Activated T-cell treated with anti-CD3 and anti-CD28 coated beads, Interleukin-2, amount 50 U/mL, for 4 hours (primary cell): ENCODE data around the gene S100A11. TPM values are rescaled to one million over a fixed set of nuclear protein-coding genes. Genes with fewer than 3 reads are reported as not detected.

ENCODE experiments used
- ATAC-seq, 2 donors: fragments of 200-7000 bp; cut with Tn5 transposase; one replicate each; pipeline ENCODE4 v1.10.0; 2021
- DNase-seq: peaks from one replicate; pipeline ENCODE4 v3.0.0-alpha.2; 2020
- H3K27me3 Mint-ChIP-seq: one replicate; pipeline ENCODE4 v1.8.0; 2021; ENCODE audit warnings: low read depth, mixed read lengths
- H3K36me3 Mint-ChIP-seq: one replicate; pipeline ENCODE4 v1.8.0; 2022; ENCODE audit warnings: mixed read lengths; ENCODE audit not compliant: insufficient read depth
- H3K4me1 Mint-ChIP-seq: one replicate; pipeline ENCODE4 v1.8.0; 2021; ENCODE audit warnings: low read depth, mixed read lengths
- H3K4me3 Mint-ChIP-seq: one replicate; pipeline ENCODE4 v1.8.0; 2021; ENCODE audit warnings: mild to moderate bottlenecking, moderate library complexity, mixed read lengths
- H3K9me3 Mint-ChIP-seq: one replicate; pipeline ENCODE4 v1.8.0; 2021; ENCODE audit warnings: mixed read lengths
- total RNA-seq, 3 donors: library from RNA; stranded (reverse); gene quantifications; one replicate each; pipeline ENCODE4 v1.2.1, GENCODE V29; 2021

Gene S100A11
- total RNA-seq, 3 donors from 2014 or later: 89.0 to 139 (median 121) TPM

- H3K4me1 Mint-ChIP-seq: peaks cover 23% of the 10 kb centered on the region
- DNase-seq (no peak), ATAC-seq (no peak)
- no peaks in the 10 kb centered on the region for H3K9me3 Mint-ChIP-seq
- no peak overlapping the region for H3K4me3 Mint-ChIP-seq
- H3K36me3 Mint-ChIP-seq: peaks cover 12% of the 10 kb centered on the region
- peaks cover 2% of the 10 kb centered on the region for H3K27me3 Mint-ChIP-seq
These were observed 9.9 kb downstream of the S100A11 start for GRCh38 chr1:152026895-152027294.

- Mint-ChIP-seq H3K9me3 (no peaks in the 10 kb centered on the region), H3K4me3 (no peak overlapping the region), H3K36me3 (no peaks in the 10 kb centered on the region), H3K4me1 (peaks cover 9% of the 10 kb centered on the region), H3K27me3 (peaks cover 4% of the 10 kb centered on the region)
- ATAC-seq: no peak
- no peak for DNase-seq
These were observed 12.6 kb downstream of the S100A11 start for GRCh38 chr1:152024223-152024622.

DNA sequence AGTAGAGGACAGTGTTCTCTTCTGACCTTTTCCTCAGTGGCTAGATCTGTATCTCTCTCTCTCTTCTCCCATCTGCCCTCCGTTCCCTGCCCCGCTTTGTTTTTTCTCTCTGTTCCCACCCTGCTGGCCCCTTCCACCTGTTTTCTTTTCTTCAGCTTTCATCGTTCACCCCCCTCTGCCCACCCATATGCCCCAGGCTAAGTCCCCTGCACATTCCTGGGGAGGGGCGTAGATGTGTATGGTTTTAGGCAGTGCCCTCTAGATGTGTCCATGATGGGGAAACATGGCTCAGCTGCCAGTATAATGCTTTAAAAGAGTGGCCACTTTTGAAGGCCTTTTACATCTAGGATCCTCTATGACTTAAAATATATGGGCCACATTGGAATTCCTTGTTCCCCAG lies 13.6 kb downstream of the S100A11 start:
- peaks cover 4% of the 10 kb centered on the region for H3K27me3 Mint-ChIP-seq
- no peaks in the 10 kb centered on the region for H3K36me3 Mint-ChIP-seq
- peaks cover 2% of the 10 kb centered on the region for H3K4me1 Mint-ChIP-seq
- no peak overlapping the region for H3K4me3 Mint-ChIP-seq
- DNase-seq: no peak
- ATAC-seq: no peak
- H3K9me3 Mint-ChIP-seq: no peaks in the 10 kb centered on the region

- H3K4me1 Mint-ChIP-seq: peaks cover 2% of the 10 kb centered on the region
- H3K4me3 Mint-ChIP-seq: no peak overlapping the region
- H3K27me3 Mint-ChIP-seq: peaks cover 7% of the 10 kb centered on the region
- no peaks in the 10 kb centered on the region for H3K9me3 Mint-ChIP-seq
- H3K36me3 Mint-ChIP-seq: no peaks in the 10 kb centered on the region
- DNase-seq (no peak), ATAC-seq (no peak)
These were observed 14.3 kb downstream of the S100A11 start for GRCh38 chr1:152022474-152022873.

DNA sequence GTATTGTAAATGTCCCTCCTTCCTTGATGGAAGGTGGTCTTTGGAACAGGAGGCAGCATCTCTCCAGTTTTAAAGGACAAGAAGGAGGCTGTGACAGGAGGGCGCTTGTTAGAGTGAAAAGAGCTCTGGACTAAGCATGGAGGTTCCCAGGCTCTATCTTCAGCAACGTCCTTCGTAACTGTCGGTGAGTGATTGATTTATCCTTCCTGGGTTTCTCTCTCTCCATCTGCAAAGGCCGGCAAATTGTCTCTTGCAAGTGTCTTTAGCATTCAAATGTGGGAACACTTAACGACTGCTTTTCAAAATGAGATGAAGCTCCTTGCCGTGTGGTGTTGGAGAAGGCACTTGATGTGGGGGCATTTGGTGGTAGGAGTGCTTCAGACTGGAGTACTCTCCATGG lies 15.2 kb downstream of the S100A11 start:
- DNase-seq: no peak
- Mint-ChIP-seq H3K9me3 (no peaks in the 10 kb centered on the region), H3K4me1 (no peaks in the 10 kb centered on the region), H3K4me3 (no peak overlapping the region), H3K36me3 (no peaks in the 10 kb centered on the region), H3K27me3 (peaks cover 8% of the 10 kb centered on the region)
- no peak for ATAC-seq

DNA sequence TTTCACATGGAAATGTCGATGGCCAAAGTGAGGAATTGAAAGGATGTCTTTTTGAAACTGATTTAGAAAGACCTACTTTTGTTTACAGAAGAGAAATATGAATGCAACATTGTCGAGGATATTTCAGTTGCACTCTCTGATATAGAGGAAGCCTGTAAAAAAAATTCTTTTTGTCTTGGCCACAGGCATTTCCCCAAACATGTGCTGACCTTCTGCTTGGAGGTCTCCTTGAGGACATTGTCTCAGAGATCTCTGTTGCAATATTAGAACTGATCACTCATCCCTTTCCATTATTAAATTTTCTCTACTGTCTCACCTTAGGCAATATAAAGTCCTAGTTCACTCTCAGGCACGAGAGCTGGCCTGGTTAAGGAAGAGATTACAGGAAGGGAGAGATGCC lies 16.0 kb downstream of the S100A11 start:
- no peaks in the 10 kb centered on the region for H3K9me3 Mint-ChIP-seq
- ATAC-seq: no peak
- no peak overlapping the region for H3K4me3 Mint-ChIP-seq
- no peaks in the 10 kb centered on the region for H3K36me3 Mint-ChIP-seq
- DNase-seq: no peak
- no peaks in the 10 kb centered on the region for H3K4me1 Mint-ChIP-seq
- H3K27me3 Mint-ChIP-seq: peaks cover 8% of the 10 kb centered on the region

DNA sequence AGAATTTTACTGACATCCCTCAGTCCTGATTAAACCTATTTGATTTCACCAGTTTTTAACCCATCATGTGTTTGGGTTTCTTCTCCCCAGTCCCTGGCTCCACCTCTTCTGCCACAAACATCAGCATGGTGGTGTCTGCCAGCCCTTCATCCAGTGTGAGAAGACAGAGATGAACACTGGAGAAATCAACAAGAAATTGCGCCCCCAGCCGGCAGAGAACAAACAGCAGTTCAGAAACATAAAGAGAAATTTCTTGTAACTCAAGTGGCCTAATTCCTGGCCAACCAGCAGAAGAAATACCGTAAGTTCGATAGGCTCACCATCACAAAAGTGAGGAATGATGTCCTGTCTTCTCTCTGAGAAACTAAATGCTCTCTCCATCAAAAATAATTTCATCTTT lies 18.3 kb downstream of the S100A11 start:
- Mint-ChIP-seq H3K4me1 (no peaks in the 10 kb centered on the region), H3K36me3 (no peaks in the 10 kb centered on the region), H3K4me3 (no peak overlapping the region), H3K9me3 (no peaks in the 10 kb centered on the region), H3K27me3 (peaks cover 16% of the 10 kb centered on the region)
- DNase-seq (no peak), ATAC-seq (no peak)

- H3K4me1 Mint-ChIP-seq: no peaks in the 10 kb centered on the region
- DNase-seq (no peak), ATAC-seq (no peak)
- H3K27me3 Mint-ChIP-seq: peaks cover 19% of the 10 kb centered on the region
- no peaks in the 10 kb centered on the region for H3K36me3 Mint-ChIP-seq
- no peak overlapping the region for H3K4me3 Mint-ChIP-seq
- no peaks in the 10 kb centered on the region for H3K9me3 Mint-ChIP-seq
These were observed 21.0 kb downstream of the S100A11 start for GRCh38 chr1:152015766-152016165.

GRCh38 chr1:152014943-152015342 lies 21.9 kb downstream of the S100A11 start:
- H3K27me3 Mint-ChIP-seq: peaks cover 17% of the 10 kb centered on the region
- no peaks in the 10 kb centered on the region for H3K9me3 Mint-ChIP-seq
- no peaks in the 10 kb centered on the region for H3K36me3 Mint-ChIP-seq
- H3K4me3 Mint-ChIP-seq: no peak overlapping the region
- ATAC-seq (no peak), DNase-seq (no peak)
- no peaks in the 10 kb centered on the region for H3K4me1 Mint-ChIP-seq

GRCh38 chr1:152013664-152014237 lies 23.1 kb downstream of the S100A11 start:
- ATAC-seq (no peak), DNase-seq (peak; percentile 12)
- no peaks in the 10 kb centered on the region for H3K36me3 Mint-ChIP-seq
- H3K4me1 Mint-ChIP-seq: no peaks in the 10 kb centered on the region
- H3K9me3 Mint-ChIP-seq: no peaks in the 10 kb centered on the region
- H3K27me3 Mint-ChIP-seq: peaks cover 19% of the 10 kb centered on the region
- H3K4me3 Mint-ChIP-seq: no peak overlapping the region

GRCh38 chr1:152009691-152010090 lies 27.1 kb downstream of the S100A11 start:
- no peaks in the 10 kb centered on the region for H3K9me3 Mint-ChIP-seq
- ATAC-seq: no peak

DNA sequence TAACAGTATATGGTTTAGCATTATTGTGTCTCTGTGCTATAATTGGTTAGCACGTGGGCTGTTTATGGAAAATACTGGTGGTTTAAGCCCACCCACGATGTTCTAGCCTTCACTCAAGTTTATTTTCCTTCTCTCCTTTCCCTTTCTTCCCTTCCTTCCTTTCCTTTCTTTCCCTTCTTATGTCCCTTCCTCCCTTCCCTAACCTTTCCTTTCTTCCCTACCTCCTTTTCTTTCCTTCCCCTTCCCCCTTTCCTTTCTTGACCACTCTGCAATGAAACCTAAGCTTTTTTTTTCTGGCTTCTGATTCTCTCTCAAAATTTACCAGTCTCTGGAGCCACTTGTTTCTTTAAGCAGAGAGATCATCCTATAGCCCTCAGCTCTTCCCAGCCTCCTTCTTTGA lies 29.8 kb downstream of the S100A11 start:
- Mint-ChIP-seq H3K27me3 (peaks cover 10% of the 10 kb centered on the region), H3K36me3 (no peaks in the 10 kb centered on the region), H3K9me3 (no peaks in the 10 kb centered on the region), H3K4me1 (no peaks in the 10 kb centered on the region), H3K4me3 (no peak overlapping the region)
- ATAC-seq (no peak), DNase-seq (no peak)

More at GRCh38 chr1:152009691-152010090, 27.1 kb downstream of the S100A11 start:
- Mint-ChIP-seq H3K27me3 (peaks cover 18% of the 10 kb centered on the region), H3K4me3 (no peak overlapping the region), H3K36me3 (no peaks in the 10 kb centered on the region), H3K4me1 (no peaks in the 10 kb centered on the region)
- no peak for DNase-seq

DNA sequence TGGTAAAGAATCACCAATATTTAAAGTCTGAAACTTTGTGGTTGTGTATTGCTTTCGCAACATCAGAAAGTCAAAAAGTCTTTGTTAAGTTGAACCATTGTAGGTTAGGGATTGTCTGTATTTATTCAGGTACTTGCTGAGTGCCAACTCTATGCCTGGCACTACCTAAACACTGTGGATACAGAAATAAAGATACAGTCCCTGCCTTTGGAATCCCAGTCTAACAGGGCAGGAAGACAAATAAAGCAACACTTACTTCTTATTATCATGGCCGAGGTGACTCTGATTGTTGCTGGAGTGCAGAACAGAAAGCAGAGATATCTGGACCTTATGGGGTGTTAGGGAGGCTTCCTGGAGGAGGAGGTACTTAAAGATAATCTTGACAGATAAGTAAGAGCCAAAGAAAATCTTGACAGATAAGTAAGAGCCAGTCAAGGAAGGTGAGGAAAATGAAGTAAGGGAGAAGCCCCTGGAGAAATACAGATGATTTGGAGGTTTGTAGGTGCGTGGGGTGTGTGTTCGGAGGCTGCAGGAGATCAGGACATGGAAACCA lies 31.4 kb downstream of the S100A11 start:
- Mint-ChIP-seq H3K27me3 (peaks cover 6% of the 10 kb centered on the region), H3K36me3 (no peaks in the 10 kb centered on the region), H3K4me3 (no peak overlapping the region), H3K9me3 (no peaks in the 10 kb centered on the region), H3K4me1 (no peaks in the 10 kb centered on the region)
- DNase-seq (no peak), ATAC-seq (no peak)

GRCh38 chr1:152003846-152004442 lies 32.9 kb downstream of the S100A11 start:
- Mint-ChIP-seq H3K4me1 (no peaks in the 10 kb centered on the region), H3K27me3 (peaks cover 3% of the 10 kb centered on the region), H3K9me3 (no peaks in the 10 kb centered on the region), H3K4me3 (no peak overlapping the region), H3K36me3 (no peaks in the 10 kb centered on the region)
- ATAC-seq (no peak), DNase-seq (no peak)

DNA sequence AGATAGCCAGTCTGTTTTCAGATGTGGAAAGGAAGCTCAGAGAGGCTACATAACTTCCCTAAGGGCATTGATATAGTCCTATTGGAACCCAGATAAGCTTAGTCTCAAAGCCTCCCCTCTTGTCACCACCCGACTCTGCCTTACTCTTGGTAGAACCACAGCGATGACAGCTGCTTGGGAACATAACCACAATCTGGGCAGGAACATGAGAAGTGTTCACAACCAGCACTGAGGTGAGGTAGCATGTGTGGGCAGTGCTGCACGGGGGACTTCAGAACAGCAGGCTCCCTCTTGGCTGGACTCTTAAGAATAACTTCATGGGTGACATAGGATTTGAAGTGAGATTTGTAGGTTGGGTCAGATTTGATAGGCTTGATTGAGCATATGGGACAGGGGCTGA lies 33.8 kb downstream of the S100A11 start:
- Mint-ChIP-seq H3K27me3 (peaks cover 3% of the 10 kb centered on the region), H3K4me3 (no peak overlapping the region), H3K36me3 (no peaks in the 10 kb centered on the region), H3K9me3 (no peaks in the 10 kb centered on the region), H3K4me1 (no peaks in the 10 kb centered on the region)
- ATAC-seq (no peak), DNase-seq (no peak)
